ENCODE data around the gene DPH1. TPM values are rescaled to one million over a fixed set of nuclear protein-coding genes. Genes with fewer than 3 reads are reported as not detected.

Gene DPH1
- polyA plus RNA-seq, 3 donors from 2014 or later: 18.6 to 26.4 (median 21.4) TPM

- H3K27ac Mint-ChIP-seq: peak overlapping the region in 1 of 6 donors; percentile 44
- no peak overlapping the region for H3K4me3 Mint-ChIP-seq
- no peaks in the 10 kb centered on the region for H3K9me3 Mint-ChIP-seq
- no peak for DNase-seq
- H3K36me3 Mint-ChIP-seq: peaks cover 19 to 44% (median 26%) of the 10 kb centered on the region in 3 donors
- peaks cover 10 to 50% of the 10 kb centered on the region in 2 donors for H3K4me1 Mint-ChIP-seq
- H3K27me3 Mint-ChIP-seq (ENCODE audit: low read depth in 3 of 3): peaks cover 2 to 9% (median 7%) of the 10 kb centered on the region in 3 donors
Measured at GRCh38 chr17:2068519-2069051, 38.6 kb downstream of the DPH1 start.

- Mint-ChIP-seq H3K27ac (peak overlapping the region in 2 of 6 donors; percentile 24 to 27), H3K4me3 (no peak overlapping the region), H3K4me1 (peaks cover 9 to 46% of the 10 kb centered on the region in 2 donors), H3K27me3 (ENCODE audit: low read depth in 3 of 3) (peaks cover 2 to 7% (median 6%) of the 10 kb centered on the region in 3 donors), H3K9me3 (no peaks in the 10 kb centered on the region), H3K36me3 (peaks cover 9 to 38% (median 26%) of the 10 kb centered on the region in 3 donors)
- DNase-seq: no peak
Measured at GRCh38 chr17:2070241-2071023, 40.5 kb downstream of the DPH1 start.

GRCh38 chr17:2071024-2071385, 41.1 kb downstream of the DPH1 start:
- Mint-ChIP-seq H3K9me3 (no peaks in the 10 kb centered on the region), H3K4me1 (peaks cover 14 to 46% of the 10 kb centered on the region in 2 donors), H3K27me3 (ENCODE audit: low read depth in 3 of 3) (peaks cover 2 to 9% (median 6%) of the 10 kb centered on the region in 3 donors), H3K36me3 (peaks cover 8 to 37% (median 25%) of the 10 kb centered on the region in 3 donors), H3K4me3 (no peak overlapping the region), H3K27ac (peak overlapping the region in 2 of 6 donors; percentile 21 to 46)
- no peak for DNase-seq

GRCh38 chr17:2071455-2072281, 41.7 kb downstream of the DPH1 start:
- DNase-seq: no peak
- Mint-ChIP-seq H3K27me3 (ENCODE audit: low read depth in 3 of 3) (peaks cover 2 to 11% (median 6%) of the 10 kb centered on the region in 3 donors), H3K36me3 (peaks cover 4 to 31% (median 20%) of the 10 kb centered on the region in 3 donors), H3K9me3 (no peaks in the 10 kb centered on the region), H3K4me1 (peaks cover 19 to 47% of the 10 kb centered on the region in 2 donors), H3K4me3 (no peak overlapping the region), H3K27ac (no peak overlapping the region)

- Mint-ChIP-seq H3K27ac (no peak overlapping the region), H3K4me3 (peak overlapping the region in 2 of 5 donors; percentile 55 to 73), H3K36me3 (peaks cover 18 to 33% (median 30%) of the 10 kb centered on the region in 3 donors), H3K4me1 (peaks cover 20 to 27% of the 10 kb centered on the region in 2 donors), H3K9me3 (no peaks in the 10 kb centered on the region), H3K27me3 (ENCODE audit: low read depth in 3 of 3) (peaks cover 0 to 9% (median 1%) of the 10 kb centered on the region in 3 donors)
- DNase-seq: no peak
Measured at GRCh38 chr17:2074919-2075318, 45.0 kb downstream of the DPH1 start.

- peak overlapping the region in 5 of 6 donors; percentile 51 to 91 (median 74) for H3K27ac Mint-ChIP-seq
- H3K4me3 Mint-ChIP-seq: peak overlapping the region; percentile 18 to 73 (median 55)
- H3K9me3 Mint-ChIP-seq: no peaks in the 10 kb centered on the region
Measured at GRCh38 chr17:2075336-2076086, 45.6 kb downstream of the DPH1 start.

GRCh38 chr17:2076087-2076984, 46.4 kb downstream of the DPH1 start:
- Mint-ChIP-seq H3K4me3 (peak overlapping the region in 3 of 5 donors; percentile 27 to 44 (median 44)), H3K9me3 (no peaks in the 10 kb centered on the region), H3K36me3 (peaks cover 18 to 32% (median 24%) of the 10 kb centered on the region in 3 donors), H3K27ac (peak overlapping the region in 3 of 6 donors; percentile 64 to 91 (median 74)), H3K4me1 (peaks cover 26 to 31% of the 10 kb centered on the region in 2 donors), H3K27me3 (ENCODE audit: low read depth in 3 of 3) (peaks cover 0 to 9% (median 0%) of the 10 kb centered on the region in 3 donors)
- DNase-seq: no peak

More at GRCh38 chr17:2075336-2076086, 45.6 kb downstream of the DPH1 start:
- peaks cover 18 to 33% (median 30%) of the 10 kb centered on the region in 3 donors for H3K36me3 Mint-ChIP-seq
- DNase-seq: no peak
- H3K27me3 Mint-ChIP-seq (ENCODE audit: low read depth in 3 of 3): peaks cover 0 to 9% (median 0%) of the 10 kb centered on the region in 3 donors
- peaks cover 20 to 26% of the 10 kb centered on the region in 2 donors for H3K4me1 Mint-ChIP-seq

- Mint-ChIP-seq H3K27ac (peak overlapping the region in 1 of 6 donors; percentile 18), H3K4me3 (no peak overlapping the region), H3K9me3 (no peaks in the 10 kb centered on the region), H3K36me3 (peaks cover 17 to 31% (median 27%) of the 10 kb centered on the region in 3 donors), H3K4me1 (peaks cover 33 to 38% of the 10 kb centered on the region in 2 donors), H3K27me3 (ENCODE audit: low read depth in 3 of 3) (peaks cover 0 to 11% (median 4%) of the 10 kb centered on the region in 3 donors)
- DNase-seq: no peak
Measured at GRCh38 chr17:2077040-2077439, 47.1 kb downstream of the DPH1 start.

GRCh38 chr17:2081564-2081963, 51.6 kb downstream of the DPH1 start:
- peaks cover 13 to 33% (median 21%) of the 10 kb centered on the region in 3 donors for H3K36me3 Mint-ChIP-seq
- DNase-seq: no peak
- H3K9me3 Mint-ChIP-seq: no peaks in the 10 kb centered on the region
- H3K27me3 Mint-ChIP-seq (ENCODE audit: low read depth in 3 of 3): peaks cover 0 to 6% (median 4%) of the 10 kb centered on the region in 3 donors
- peaks cover 31 to 48% of the 10 kb centered on the region in 2 donors for H3K4me1 Mint-ChIP-seq
- peak overlapping the region in 3 of 5 donors; percentile 18 to 38 (median 35) for H3K4me3 Mint-ChIP-seq
- peak overlapping the region; percentile 15 to 84 (median 68) for H3K27ac Mint-ChIP-seq

- Mint-ChIP-seq H3K27ac (peak overlapping the region in 5 of 6 donors; percentile 25 to 84 (median 77)), H3K4me1 (peaks cover 35 to 54% of the 10 kb centered on the region in 2 donors), H3K36me3 (peaks cover 10 to 33% (median 19%) of the 10 kb centered on the region in 3 donors), H3K4me3 (peak overlapping the region in 1 of 5 donors; percentile 35), H3K27me3 (ENCODE audit: low read depth in 3 of 3) (peaks cover 0 to 6% (median 4%) of the 10 kb centered on the region in 3 donors), H3K9me3 (no peaks in the 10 kb centered on the region)
- no peak for DNase-seq
Measured at GRCh38 chr17:2082003-2082781, 52.2 kb downstream of the DPH1 start.

GRCh38 chr17:2083613-2084035, 53.7 kb downstream of the DPH1 start:
- H3K27me3 Mint-ChIP-seq (ENCODE audit: low read depth in 3 of 3): peaks cover 0 to 5% (median 4%) of the 10 kb centered on the region in 3 donors
- peaks cover 50 to 68% of the 10 kb centered on the region in 2 donors for H3K4me1 Mint-ChIP-seq
- no peak for DNase-seq
- no peak overlapping the region for H3K4me3 Mint-ChIP-seq
- no peaks in the 10 kb centered on the region for H3K9me3 Mint-ChIP-seq
- H3K27ac Mint-ChIP-seq: peak overlapping the region; percentile 61 to 90 (median 77)
- peaks cover 1 to 24% (median 9%) of the 10 kb centered on the region in 3 donors for H3K36me3 Mint-ChIP-seq

All from immature natural killer cell (primary cell).